Hematopoietic multipotent progenitor cell treated with erythropoietin and hydrocortisone succinate and interleukin-3 and kit ligand, for 6 days (in vitro differentiated cells): ENCODE measurements around the gene MTG1.
A peak's percentile ranks its signal among the peaks of the same experiment; 100 is the strongest.

Experiments used
- DNase-seq: peaks from one replicate; pipeline ENCODE4 v3.0.0-alpha.2; 2015

MTG1 gene

GRCh38 chr10:133394064-133394663 lies at the start of gene MTG1:
MTG1 (plus strand) TSS chr10:133394157; CDS start chr10:133394221, 64 bp downstream.
- DNase-seq, result peak; percentile 96

GRCh38 chr10:133344236-133344635 lies 49.7 kb upstream of the MTG1 start:
- DNase-seq, result no peak

- no peak for DNase-seq
Measured at GRCh38 chr10:133346413-133346812, 47.5 kb upstream of the MTG1 start.

- no peak for DNase-seq
Measured at GRCh38 chr10:133347710-133348517, 46.0 kb upstream of the MTG1 start.

- DNase-seq, result no peak
Measured at GRCh38 chr10:133349160-133349568, 44.8 kb upstream of the MTG1 start.

- no peak for DNase-seq
Measured at GRCh38 chr10:133349577-133350011, 44.4 kb upstream of the MTG1 start.

- DNase-seq, result no peak
Measured at GRCh38 chr10:133350283-133350949, 43.5 kb upstream of the MTG1 start.

- DNase-seq, result no peak
Measured at GRCh38 chr10:133350950-133351329, 43.0 kb upstream of the MTG1 start.

- DNase-seq, result no peak
Measured at GRCh38 chr10:133351408-133352318, 42.3 kb upstream of the MTG1 start.

GRCh38 chr10:133353202-133353959 lies 40.6 kb upstream of the MTG1 start:
- DNase-seq, result no peak

- DNase-seq, result no peak
Measured at GRCh38 chr10:133353988-133354605, 39.9 kb upstream of the MTG1 start.

GRCh38 chr10:133354672-133355240 lies 39.2 kb upstream of the MTG1 start:
- DNase-seq, result no peak

GRCh38 chr10:133355266-133355665 lies 38.7 kb upstream of the MTG1 start:
- DNase-seq, result no peak

GRCh38 chr10:133355991-133356390 lies 38.0 kb upstream of the MTG1 start:
- no peak for DNase-seq

- DNase-seq, result no peak
Measured at GRCh38 chr10:133356549-133357284, 37.2 kb upstream of the MTG1 start.

- peak; percentile 67 for DNase-seq
Measured at GRCh38 chr10:133357285-133358161, 36.4 kb upstream of the MTG1 start, which contains the start of gene FUOM. FUOM (minus strand) TSS chr10:133358019; CDS start chr10:133358007, 12 bp downstream.

- no peak for DNase-seq
Measured at GRCh38 chr10:133358162-133358924, 35.6 kb upstream of the MTG1 start.

- no peak for DNase-seq
Measured at GRCh38 chr10:133358925-133359310, 35.0 kb upstream of the MTG1 start.
